SU-DHL-6 (cell line): ENCODE results near the gene TENT5C.

Experiments used
- H2AFZ ChIP-seq: fragments of 200-600 bp; sonication (generic); 2 replicates; pipeline ENCODE4 v1.6.1; 2014; ENCODE audit warnings: low read depth, mild to moderate bottlenecking, moderate library complexity, mixed read lengths, antibody characterized with exemption, low read length; ENCODE audit not compliant: severe bottlenecking
- H3F3A ChIP-seq: fragments of 200-600 bp; shearing (Covaris generic); 2 replicates; pipeline ENCODE4 v1.6.0; 2016; ENCODE audit warnings: antibody characterized with exemption, mild to moderate bottlenecking; ENCODE audit not compliant: insufficient read depth
- H3K27ac ChIP-seq: fragments of 200-600 bp; sonication (generic); 2 replicates; pipeline ENCODE4 v1.5.1; 2016; ENCODE audit warnings: low read depth, mild to moderate bottlenecking, low read length, moderate library complexity, mixed read lengths
- H3K27me3 ChIP-seq: fragments of 200-600 bp; sonication (generic), shearing (Covaris generic); 2 replicates; pipeline ENCODE4 v1.6.0; 2014; ENCODE audit warnings: mild to moderate bottlenecking, low read length
- H3K36me3 ChIP-seq: fragments of 200-600 bp; sonication (generic); 2 replicates; pipeline ENCODE4 v1.6.1; 2014; ENCODE audit warnings: mild to moderate bottlenecking, low read length, mixed read lengths
- H3K4me2 ChIP-seq: fragments of 300-600, 200-600 bp; shearing (Covaris generic), sonication (generic); 2 replicates; pipeline ENCODE4 v1.6.0; 2014; ENCODE audit warnings: low read length, low read depth, mild to moderate bottlenecking; ENCODE audit not compliant: poor library complexity, severe bottlenecking
- H3K4me3 ChIP-seq: fragments of 200-600 bp; sonication (generic); 2 replicates; pipeline ENCODE4 v1.5.1; 2014; ENCODE audit warnings: antibody characterized with exemption, low read length, mild to moderate bottlenecking, mixed read lengths; ENCODE audit not compliant: insufficient read depth, poor library complexity, severe bottlenecking
- H3K79me2 ChIP-seq: fragments of 200-600 bp; sonication (generic); 2 replicates; pipeline ENCODE4 v1.6.1; 2014; ENCODE audit warnings: mild to moderate bottlenecking, low read length, moderate library complexity; ENCODE audit not compliant: insufficient read depth
- H3K9ac ChIP-seq: fragments of 200-600 bp; sonication (generic); 2 replicates; pipeline ENCODE4 v1.7.0; 2014; ENCODE audit warnings: mild to moderate bottlenecking, low read length
- H3K9me2 ChIP-seq: fragments of 200-600 bp; sonication (generic); replicated peaks from 2 replicates; pipeline ENCODE4 v1.6.1; 2014; ENCODE audit warnings: low read length; ENCODE audit not compliant: insufficient read depth
- H3K9me3 ChIP-seq: fragments of 200-600 bp; sonication (generic); 2 replicates; pipeline ENCODE4 v1.6.1; 2014; ENCODE audit warnings: low read length, mixed read lengths; ENCODE audit not compliant: insufficient read depth
- H4K20me1 ChIP-seq: fragments of 200-600 bp; sonication (generic); 2 replicates; pipeline ENCODE4 v1.6.1; 2014; ENCODE audit warnings: low read depth, mild to moderate bottlenecking, antibody characterized with exemption, low read length, moderate library complexity, mixed read lengths
- CTCF ChIP-seq: fragments of 200-600 bp; sonication (generic); IDR thresholded peaks from one replicate; pipeline ENCODE4 v1.5.1; 2017; ENCODE audit warnings: antibody characterized with exemption, mild to moderate bottlenecking, low read length, moderate library complexity; ENCODE audit not compliant: insufficient read depth, poor library complexity, severe bottlenecking
- EZH2phosphoT487 ChIP-seq: fragments of 200-600 bp; sonication (generic), shearing (Covaris generic); conservative IDR thresholded peaks from 2 replicates; pipeline ENCODE4 v1.6.1; 2018; ENCODE audit warnings: mild to moderate bottlenecking, antibody characterized with exemption, low read length, moderate library complexity, mixed read lengths

Gene TENT5C

GRCh38 chr1:117650840-117651568 is 45.2 kb downstream of the TENT5C start:
- no peaks in the 10 kb centered on the region for H3K9me3 ChIP-seq
- no peak overlapping the region for H3K4me2 ChIP-seq
- H4K20me1 ChIP-seq = no peaks in the 10 kb centered on the region
- H3K36me3 ChIP-seq = no peaks in the 10 kb centered on the region
- H3K9me2 ChIP-seq = no peaks in the 10 kb centered on the region
- H2AFZ ChIP-seq = no peak overlapping the region
- H3K79me2 ChIP-seq = no peaks in the 10 kb centered on the region
- no peak overlapping the region for H3K27ac ChIP-seq
- H3K4me3 ChIP-seq = no peak overlapping the region
- no peaks in the 10 kb centered on the region for H3F3A ChIP-seq
- no peak for TF ChIP-seq EZH2phosphoT487
- no peak for TF ChIP-seq CTCF
- H3K9ac ChIP-seq = no peak overlapping the region
- no peaks in the 10 kb centered on the region for H3K27me3 ChIP-seq

- Histone ChIP-seq H3K9me3 (no peaks in the 10 kb centered on the region), H4K20me1 (no peaks in the 10 kb centered on the region), H3K79me2 (no peaks in the 10 kb centered on the region), H3K9ac (no peak overlapping the region), H3K36me3 (no peaks in the 10 kb centered on the region), H3K4me3 (no peak overlapping the region), H3K27ac (no peak overlapping the region), H3K9me2 (no peaks in the 10 kb centered on the region), H3F3A (no peaks in the 10 kb centered on the region), H3K27me3 (no peaks in the 10 kb centered on the region), H2AFZ (no peak overlapping the region), H3K4me2 (no peak overlapping the region)
- TF ChIP-seq EZH2phosphoT487 (no peak), CTCF (no peak)
Observed at GRCh38 chr1:117651616-117652015, 45.8 kb downstream of the TENT5C start.

- Histone ChIP-seq H3K79me2 (no peaks in the 10 kb centered on the region), H3K27me3 (no peaks in the 10 kb centered on the region), H3K9me2 (no peaks in the 10 kb centered on the region), H3K9ac (no peak overlapping the region), H3F3A (no peaks in the 10 kb centered on the region), H3K9me3 (no peaks in the 10 kb centered on the region), H4K20me1 (no peaks in the 10 kb centered on the region), H3K27ac (no peak overlapping the region), H3K4me2 (no peak overlapping the region), H2AFZ (no peak overlapping the region), H3K36me3 (no peaks in the 10 kb centered on the region), H3K4me3 (no peak overlapping the region)
- TF ChIP-seq CTCF = no peak
Observed at GRCh38 chr1:117652421-117652820, 46.6 kb downstream of the TENT5C start.
